ENCODE measurements around the gene PTGIR. TPM values are rescaled to one million over a fixed set of nuclear protein-coding genes. Genes with fewer than 3 reads are reported as not detected.

Gene PTGIR
- total and polyA plus RNA-seq, 2 donors (not counting 1 experiment from before 2014, with no cell fraction given) = 16.5 to 27.8 TPM

- Histone ChIP-seq H3K27me3 (ENCODE audit: control insufficient read depth, insufficient read depth, low read length) (peaks cover 3% of the 10 kb centered on the region), H2AFZ (ENCODE audit: low read length) (no peak overlapping the region), H3K4me2 (ENCODE audit: extremely low read depth, insufficient read depth, low read length) (no peak overlapping the region), H3K9ac (ENCODE audit: insufficient read depth, low read length) (no peak overlapping the region), H3K27ac (ENCODE audit: insufficient read depth, low read length) (no peak overlapping the region), H3K4me1 (ENCODE audit: control insufficient read depth, extremely low read depth, insufficient read depth, low read length) (no peaks in the 10 kb centered on the region), H3K36me3 (ENCODE audit: control insufficient read depth, insufficient read depth, low read length) (no peaks in the 10 kb centered on the region), H4K20me1 (ENCODE audit: control insufficient read depth, extremely low read depth, insufficient read depth, low read length) (no peaks in the 10 kb centered on the region), H3K79me2 (ENCODE audit: control insufficient read depth, insufficient read depth, low read length) (no peaks in the 10 kb centered on the region), H3K9me3 (ENCODE audit: control insufficient read depth, insufficient read depth, low read depth, low read length) (no peaks in the 10 kb centered on the region), H3K4me3 (replicated peaks in 1 of 4; ENCODE audit: control extremely low read depth in 1 of 4, insufficient read depth in 1 of 4, low read depth in 3 of 4, low read length in 4 of 4) (no peak overlapping the region)
- no peak for DNase-seq (ENCODE audit: low read depth in 2 of 2)
- TF ChIP-seq CTCF (conservative IDR thresholded peaks at IDR 0.05 in 1 of 2, IDR thresholded peaks at IDR 0.05 in 1 of 2; ENCODE audit: low read depth in 1 of 2, low read length in 2 of 2) = peak; percentile 25 to 71
- TF ChIP-seq EZH2 (IDR thresholded peaks at IDR 0.05; ENCODE audit: low read length, missing control alignments) = no peak
Observed at GRCh38 chr19:46579361-46579879, 45.5 kb downstream of the PTGIR start.

- Histone ChIP-seq H3K4me1 (ENCODE audit: control insufficient read depth, extremely low read depth, insufficient read depth, low read length) (no peaks in the 10 kb centered on the region), H2AFZ (ENCODE audit: low read length) (no peak overlapping the region), H3K27ac (ENCODE audit: insufficient read depth, low read length) (no peak overlapping the region), H3K4me3 (replicated peaks in 1 of 4; ENCODE audit: control extremely low read depth in 1 of 4, insufficient read depth in 1 of 4, low read depth in 3 of 4, low read length in 4 of 4) (no peak overlapping the region), H3K9me3 (ENCODE audit: control insufficient read depth, insufficient read depth, low read depth, low read length) (no peaks in the 10 kb centered on the region), H3K27me3 (ENCODE audit: control insufficient read depth, insufficient read depth, low read length) (peaks cover 3% of the 10 kb centered on the region), H3K4me2 (ENCODE audit: extremely low read depth, insufficient read depth, low read length) (no peak overlapping the region), H4K20me1 (ENCODE audit: control insufficient read depth, extremely low read depth, insufficient read depth, low read length) (no peaks in the 10 kb centered on the region), H3K36me3 (ENCODE audit: control insufficient read depth, insufficient read depth, low read length) (no peaks in the 10 kb centered on the region), H3K9ac (ENCODE audit: insufficient read depth, low read length) (no peak overlapping the region), H3K79me2 (ENCODE audit: control insufficient read depth, insufficient read depth, low read length) (no peaks in the 10 kb centered on the region)
- TF ChIP-seq EZH2 (IDR thresholded peaks at IDR 0.05; ENCODE audit: low read length, missing control alignments) = no peak
- no peak for TF ChIP-seq CTCF (conservative IDR thresholded peaks at IDR 0.05 in 1 of 2, IDR thresholded peaks at IDR 0.05 in 1 of 2; ENCODE audit: low read depth in 1 of 2, low read length in 2 of 2)
- DNase-seq (ENCODE audit: low read depth in 2 of 2) = no peak
Observed at GRCh38 chr19:46578450-46578849, 46.4 kb downstream of the PTGIR start.

GRCh38 chr19:46574533-46574932 is 50.4 kb downstream of the PTGIR start:
- Histone ChIP-seq H4K20me1 (ENCODE audit: control insufficient read depth, extremely low read depth, insufficient read depth, low read length) (no peaks in the 10 kb centered on the region), H3K4me3 (replicated peaks in 1 of 4; ENCODE audit: control extremely low read depth in 1 of 4, insufficient read depth in 1 of 4, low read depth in 3 of 4, low read length in 4 of 4) (no peak overlapping the region), H3K27me3 (ENCODE audit: control insufficient read depth, insufficient read depth, low read length) (no peaks in the 10 kb centered on the region), H3K79me2 (ENCODE audit: control insufficient read depth, insufficient read depth, low read length) (no peaks in the 10 kb centered on the region), H2AFZ (ENCODE audit: low read length) (no peak overlapping the region), H3K4me2 (ENCODE audit: extremely low read depth, insufficient read depth, low read length) (no peak overlapping the region), H3K9me3 (ENCODE audit: control insufficient read depth, insufficient read depth, low read depth, low read length) (no peaks in the 10 kb centered on the region), H3K36me3 (ENCODE audit: control insufficient read depth, insufficient read depth, low read length) (no peaks in the 10 kb centered on the region), H3K9ac (ENCODE audit: insufficient read depth, low read length) (no peak overlapping the region), H3K4me1 (ENCODE audit: control insufficient read depth, extremely low read depth, insufficient read depth, low read length) (no peaks in the 10 kb centered on the region), H3K27ac (ENCODE audit: insufficient read depth, low read length) (no peak overlapping the region)
- TF ChIP-seq EZH2 (IDR thresholded peaks at IDR 0.05; ENCODE audit: low read length, missing control alignments) = no peak
- no peak for TF ChIP-seq CTCF (conservative IDR thresholded peaks at IDR 0.05 in 1 of 2, IDR thresholded peaks at IDR 0.05 in 1 of 2; ENCODE audit: low read depth in 1 of 2, low read length in 2 of 2)
- peak in 1 of 2 donors; percentile 13 for DNase-seq (ENCODE audit: low read depth in 2 of 2)
